ENCODE data around the gene SLC2A10. TPM values are rescaled to one million over a fixed set of nuclear protein-coding genes. Genes with fewer than 3 reads are reported as not detected.
A peak's percentile ranks its signal among the peaks of the same experiment; 100 is the strongest.

Gene SLC2A10
- total RNA-seq (2013; cell fraction: nucleolus; rRNA removed): not detected in 2 replicates
- total RNA-seq (2014; rRNA removed): not detected in 2 replicates
- not detected in 2 replicates for total RNA-seq (2014; rRNA removed; fragmentation: Illumina TruSeq; extraction: Trizol)
- total RNA-seq (2021): not detected in 2 replicates
- not detected for polyA plus RNA-seq (2011; ENCODE audit: low read depth)
- not detected in 2 replicates for polyA plus RNA-seq (2011; rRNA removed)
- polyA plus RNA-seq (2011; cell fraction: cytosol; rRNA removed): not detected in 2 replicates
- polyA plus RNA-seq (2011; cell fraction: nucleus; rRNA removed): not detected in 2 replicates
- polyA plus RNA-seq (2012): not detected in 2 replicates
- not detected in 2 replicates for polyA plus RNA-seq (2014; fragmentation: Illumina TruSeq; extraction: Trizol)
- polyA plus RNA-seq (2014; fragmentation: Nextera tagmentation; extraction: Ambion mirVana): not detected
- polyA plus RNA-seq (2014; rRNA removed): not detected in 2 replicates
- polyA plus RNA-seq (2016; fragmentation: Nextera tagmentation; extraction: Ambion mirVana): not detected
- polyA minus RNA-seq (2011; rRNA and poly(A)+ RNA removed): not detected in 2 replicates
- not detected in 2 replicates for polyA minus RNA-seq (2011; cell fraction: cytosol; rRNA and poly(A)+ RNA removed)
- polyA minus RNA-seq (2011; cell fraction: nucleus; rRNA and poly(A)+ RNA removed): not detected in 2 replicates
- percentile 10 among the genes with signal in this experiment for Bru-seq, nascent RNA
- BruChase-seq, experiment 1, labeled RNA remaining after a 6-hour chase: percentile 17 among the genes with signal in this experiment
- percentile 29 among the genes with signal in this experiment for BruChase-seq, experiment 2, labeled RNA remaining after a 2-hour chase
- long read RNA-seq, experiment 1: 0 reads
- long read RNA-seq, experiment 2: 0 reads

GRCh38 chr20:46709459-46710152 lies at the start of gene SLC2A10:
TSS of gene SLC2A10 (plus strand) at chr20:46709649. CDS start at chr20:46709737, 88 bp downstream.
- Histone ChIP-seq H4K20me1 (ENCODE audit: control insufficient read depth, insufficient read depth) (no peaks in the 10 kb centered on the region), H3K4me1 (ENCODE audit: control insufficient read depth, insufficient read depth, low read length) (no peaks in the 10 kb centered on the region), H3K27me3 (replicated peaks in 1 of 2; ENCODE audit: control insufficient read depth in 2 of 2, insufficient read depth in 2 of 2, low read length in 1 of 2) (peaks cover 3 to 11% of the 10 kb centered on the region in 2 experiments), H3K36me3 (ENCODE audit: control insufficient read depth in 2 of 2, insufficient read depth in 2 of 2, low read length in 1 of 2) (no peaks in the 10 kb centered on the region), H3K4me3 (no peak within 1 kb of the TSS), H3K9ac (ENCODE audit: control insufficient read depth, insufficient read depth, low read length) (no peak within 1 kb of the TSS), H3K4me2 (ENCODE audit: control insufficient read depth, insufficient read depth) (no peak within 1 kb of the TSS), H3K27ac (ENCODE audit: control insufficient read depth, insufficient read depth) (no peak within 1 kb of the TSS), H3K79me2 (ENCODE audit: control insufficient read depth, insufficient read depth, low read length) (no peaks in the 10 kb centered on the region), H2AFZ (ENCODE audit: control insufficient read depth, low read depth, low read length) (no peak within 1 kb of the TSS), H3K9me3 (replicated peaks; ENCODE audit: control insufficient read depth, insufficient read depth, low read length) (peaks cover 2% of the 10 kb centered on the region; the same call in 1 of the 3 replicates)
- 4% methylated on average over 39 of the region's 67 CpGs for WGBS (ENCODE audit: insufficient coverage, insufficient replicate concordance, low lambda C conversion rate, missing lambda C conversion rate)
- ChIA-PET SMC1A (ENCODE audit: uncharacterized antibody, unreplicated experiment) (no interaction called here), RAD21 (ENCODE audit: unreplicated experiment) (no interaction called here), POLR2A (no interaction called here), CTCF (no interaction called here)
- intact Hi-C loops (cut with micrococcal nuclease; ENCODE audit: unreplicated experiment) (no loop called here), in situ Hi-C loops (cut with MboI) (no loop called here)
- ATAC-seq (no peak), DNase-seq (ENCODE audit: low read depth, low spot score) (no peak), FAIRE-seq (no peak)
- no TSS peak for BruUV-seq (replicated peaks)
- TF ChIP-seq POLR2A (IDR thresholded peaks at IDR 0.05; ENCODE audit: low read depth, low read length): no peak
- TF ChIP-seq NBN (IDR thresholded peaks at IDR 0.05): no peak
- no peak for TF ChIP-seq ZZZ3 (IDR thresholded peaks at IDR 0.05; ENCODE audit: control insufficient read depth, insufficient read length, low read depth)
- no peak for TF ChIP-seq TCF7 (IDR thresholded peaks at IDR 0.05; ENCODE audit: borderline replicate concordance)
- TF ChIP-seq RBBP5 (conservative IDR thresholded peaks at IDR 0.05): no peak
- no peak for TF ChIP-seq PAX8 (IDR thresholded peaks at IDR 0.05)
- TF ChIP-seq NFXL1 (IDR thresholded peaks at IDR 0.05; ENCODE audit: borderline replicate concordance): no peak

All from GM12878 (cell line).